ENCODE results near the gene KRT17.

The KRT17 gene

DNA sequence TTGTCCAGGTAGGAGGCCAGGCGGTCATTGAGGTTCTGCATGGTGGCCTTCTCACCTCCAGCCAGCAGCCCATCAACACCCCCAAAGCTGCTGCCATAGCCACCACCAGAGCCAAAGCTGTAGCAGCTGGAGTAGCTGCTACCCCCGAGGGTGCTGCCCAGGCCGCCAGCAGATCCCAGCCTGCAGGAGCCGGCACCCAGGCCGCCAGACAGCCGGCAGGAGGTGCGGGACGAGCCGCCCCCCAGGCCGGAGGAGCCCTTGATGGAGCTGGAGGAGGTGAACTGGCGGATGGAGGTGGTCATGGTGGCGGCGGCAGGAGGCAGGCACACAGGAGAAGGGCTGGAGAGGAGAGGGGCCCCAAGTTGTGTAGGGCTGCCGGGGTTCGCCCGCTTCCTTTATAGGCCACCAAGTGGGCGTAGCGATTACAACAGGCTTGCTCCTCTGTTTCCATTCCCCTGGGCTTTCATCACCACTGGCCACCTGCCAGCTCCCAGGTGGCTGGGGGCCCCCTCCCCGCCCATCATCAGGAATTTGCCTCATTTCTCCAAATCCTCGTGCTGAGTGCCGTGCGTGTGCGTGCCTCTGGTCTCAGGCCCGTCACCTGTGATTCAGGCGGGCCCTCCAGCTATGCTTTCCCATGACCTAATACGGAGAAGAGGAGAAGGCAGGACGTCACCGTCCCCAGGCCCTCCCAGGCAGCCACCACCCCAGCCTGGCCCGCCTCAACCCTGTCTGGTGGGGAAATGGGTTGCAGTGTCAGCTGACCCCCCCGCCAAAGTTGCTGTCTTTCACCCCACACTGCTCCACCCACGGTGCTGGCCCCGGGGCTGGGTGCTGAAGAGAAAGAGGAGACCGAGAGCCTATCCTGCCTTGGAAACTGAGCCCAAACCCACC, at the start of gene KRT17:
Gene KRT17, minus strand, starts transcription at position 368 of the 894 bp plus-strand sequence. Its CDS starts 66 bp downstream, at position 302.
- TF ChIP-seq, protein P1, sequence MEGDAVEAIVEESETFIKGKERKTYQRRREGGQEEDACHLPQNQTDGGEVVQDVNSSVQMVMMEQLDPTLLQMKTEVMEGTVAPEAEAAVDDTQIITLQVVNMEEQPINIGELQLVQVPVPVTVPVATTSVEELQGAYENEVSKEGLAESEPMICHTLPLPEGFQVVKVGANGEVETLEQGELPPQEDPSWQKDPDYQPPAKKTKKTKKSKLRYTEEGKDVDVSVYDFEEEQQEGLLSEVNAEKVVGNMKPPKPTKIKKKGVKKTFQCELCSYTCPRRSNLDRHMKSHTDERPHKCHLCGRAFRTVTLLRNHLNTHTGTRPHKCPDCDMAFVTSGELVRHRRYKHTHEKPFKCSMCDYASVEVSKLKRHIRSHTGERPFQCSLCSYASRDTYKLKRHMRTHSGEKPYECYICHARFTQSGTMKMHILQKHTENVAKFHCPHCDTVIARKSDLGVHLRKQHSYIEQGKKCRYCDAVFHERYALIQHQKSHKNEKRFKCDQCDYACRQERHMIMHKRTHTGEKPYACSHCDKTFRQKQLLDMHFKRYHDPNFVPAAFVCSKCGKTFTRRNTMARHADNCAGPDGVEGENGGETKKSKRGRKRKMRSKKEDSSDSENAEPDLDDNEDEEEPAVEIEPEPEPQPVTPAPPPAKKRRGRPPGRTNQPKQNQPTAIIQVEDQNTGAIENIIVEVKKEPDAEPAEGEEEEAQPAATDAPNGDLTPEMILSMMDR (IDR thresholded peaks at IDR 0.05) = no peak

DNA sequence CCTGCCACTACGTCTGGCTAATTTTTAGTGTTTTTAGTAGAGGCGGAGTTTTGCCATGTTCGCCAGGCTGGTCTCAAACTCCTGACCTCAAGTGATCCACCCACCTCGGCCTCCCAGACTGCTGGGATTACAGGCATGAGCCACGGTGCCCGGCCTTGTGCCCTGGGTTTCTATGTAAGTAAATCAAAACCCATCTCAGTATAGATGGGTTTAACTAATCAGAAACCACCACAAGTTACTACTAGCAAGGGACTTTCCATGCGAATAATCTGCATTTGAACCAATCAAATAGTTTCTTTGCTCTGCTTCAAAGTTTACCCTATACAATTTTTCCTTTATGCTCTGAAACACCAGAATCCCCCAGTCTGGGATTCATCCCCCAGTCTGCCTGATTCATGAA, 47.8 kb upstream of the KRT17 start:
- TF ChIP-seq, protein P1 (IDR thresholded peaks at IDR 0.05) = no peak

DNA sequence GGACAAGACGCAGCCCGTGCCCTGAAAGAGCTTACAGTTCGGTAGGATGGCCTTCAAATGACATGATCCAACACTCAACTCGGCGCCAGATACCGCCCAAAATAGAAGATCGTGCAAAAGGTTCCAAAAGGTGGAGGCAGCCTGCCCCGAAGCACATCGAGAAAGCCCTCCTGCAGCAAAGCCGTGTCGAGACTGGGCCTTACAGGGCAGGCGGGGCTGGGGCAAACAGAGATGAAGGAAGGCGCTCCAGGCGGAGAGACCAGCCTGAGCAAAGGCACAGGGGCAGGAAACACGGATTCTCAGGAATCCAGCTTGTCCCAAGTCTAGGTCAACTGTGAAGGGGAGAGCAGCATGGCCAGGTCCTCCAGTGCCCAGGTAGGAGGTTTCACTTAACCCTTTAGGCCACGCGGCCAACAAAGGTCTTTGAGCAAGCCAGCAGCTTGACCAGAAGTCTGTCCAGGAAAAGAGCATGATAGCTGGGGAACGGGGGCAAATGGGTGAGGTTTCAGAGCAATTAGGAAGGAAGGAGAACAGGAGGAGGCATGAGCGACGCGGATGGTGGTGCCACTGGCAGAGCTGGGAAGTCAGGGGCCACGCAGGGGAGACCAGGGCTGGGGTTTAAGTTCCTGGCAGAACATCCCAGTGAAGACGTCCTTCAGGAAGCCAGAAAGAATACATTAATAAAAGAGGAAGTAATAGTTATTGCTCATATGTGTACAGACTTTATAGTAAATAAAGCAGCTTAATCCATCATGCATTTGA, 43.1 kb upstream of the KRT17 start:
- TF ChIP-seq, protein P1 (IDR thresholded peaks at IDR 0.05) = peak; percentile 28; the same call in 1 of the 2 replicates

GRCh38 chr17:41666708-41667279, 42.4 kb upstream of the KRT17 start:
- TF ChIP-seq, protein P1 (IDR thresholded peaks at IDR 0.05) = peak; percentile 95

GRCh38 chr17:41666237-41666641, 41.9 kb upstream of the KRT17 start:
- TF ChIP-seq, protein P1 (IDR thresholded peaks at IDR 0.05) = no peak

GRCh38 chr17:41665566-41666236, 41.3 kb upstream of the KRT17 start:
- TF ChIP-seq, protein P1 (IDR thresholded peaks at IDR 0.05) = peak; percentile 98
